Measurements from ENCODE around the gene GPRIN2.
"Not testable (repeated sequence)": the region's sequence is repeated elsewhere in the genome, so short reads cannot be mapped to it uniquely, and the experiment has no call there.

The GPRIN2 gene

GRCh38 chr10:46570655-46571054, 14.2 kb upstream of the GPRIN2 start:
- DNase-seq (ENCODE audit: low read depth in 3 of 3, low spot score in 1 of 3) = not testable (repeated sequence)

- DNase-seq (ENCODE audit: low read depth in 3 of 3, low spot score in 1 of 3) = not testable (repeated sequence)
Measured at GRCh38 chr10:46567151-46567550, 10.7 kb upstream of the GPRIN2 start.

- DNase-seq (ENCODE audit: low read depth in 3 of 3, low spot score in 1 of 3) = not testable (repeated sequence)
Measured at GRCh38 chr10:46565591-46566332, 9.3 kb upstream of the GPRIN2 start.

- no peak for DNase-seq (ENCODE audit: low read depth in 3 of 3, low spot score in 1 of 3)
Measured at GRCh38 chr10:46560952-46561351, 4.5 kb upstream of the GPRIN2 start.

- no peak for DNase-seq (ENCODE audit: low read depth in 3 of 3, low spot score in 1 of 3)
Measured at GRCh38 chr10:46560381-46560780, 3.9 kb upstream of the GPRIN2 start.

- no peak for DNase-seq (ENCODE audit: low read depth in 3 of 3, low spot score in 1 of 3)
Measured at GRCh38 chr10:46559231-46559671, 2.8 kb upstream of the GPRIN2 start.

GRCh38 chr10:46558392-46559185, 2.1 kb upstream of the GPRIN2 start:
- no peak for DNase-seq (ENCODE audit: low read depth in 3 of 3, low spot score in 1 of 3)

GRCh38 chr10:46558122-46558391, 1.6 kb upstream of the GPRIN2 start:
- DNase-seq (ENCODE audit: low read depth in 3 of 3, low spot score in 1 of 3) = no peak

GRCh38 chr10:46557319-46558121, 1.1 kb upstream of the GPRIN2 start:
- DNase-seq (ENCODE audit: low read depth in 3 of 3, low spot score in 1 of 3) = no peak

GRCh38 chr10:46555713-46556514, 544 bp downstream of the GPRIN2 start:
- no peak for DNase-seq (ENCODE audit: low read depth in 3 of 3, low spot score in 1 of 3)

- no peak for DNase-seq (ENCODE audit: low read depth in 3 of 3, low spot score in 1 of 3)
Measured at GRCh38 chr10:46555366-46555712, 1.1 kb downstream of the GPRIN2 start.

GRCh38 chr10:46554166-46554781, 2.2 kb downstream of the GPRIN2 start:
- DNase-seq (ENCODE audit: low read depth in 3 of 3, low spot score in 1 of 3) = no peak

- no peak for DNase-seq (ENCODE audit: low read depth in 3 of 3, low spot score in 1 of 3)
Measured at GRCh38 chr10:46553238-46554049, 3.0 kb downstream of the GPRIN2 start.

- no peak for DNase-seq (ENCODE audit: low read depth in 3 of 3, low spot score in 1 of 3)
Measured at GRCh38 chr10:46552526-46553237, 3.8 kb downstream of the GPRIN2 start.

GRCh38 chr10:46551701-46552525, 4.5 kb downstream of the GPRIN2 start:
- DNase-seq (ENCODE audit: low read depth in 3 of 3, low spot score in 1 of 3) = no peak

- no peak for DNase-seq (ENCODE audit: low read depth in 3 of 3, low spot score in 1 of 3)
Measured at GRCh38 chr10:46550795-46551700, 5.4 kb downstream of the GPRIN2 start.

- DNase-seq (ENCODE audit: low read depth in 3 of 3, low spot score in 1 of 3) = no peak
Measured at GRCh38 chr10:46550076-46550790, 6.2 kb downstream of the GPRIN2 start.

Measured in stimulated activated CD4-positive, alpha-beta T cell treated with anti-CD3 and anti-CD28 coated beads, TNF-alpha, amount 100 ng/mL, for 1 hour (primary cell).